ENCODE measurements around the gene GLIS2.

Gene GLIS2

GRCh38 chr16:4370151-4370550 lies 54.3 kb downstream of the GLIS2 start:
- ChIA-PET CTCF (interaction anchor here (0.9 to 2.4 kb wide), 7 partner anchors 11 to 35 kb away, joined by 3 to 7 read pairs (median 4); partner anchors contain the start of gene PAM16), POLR2A (no interaction called here)
- Histone ChIP-seq H3K4me3 (ENCODE audit: control insufficient read depth in 1 of 7, extremely low read depth in 1 of 7, insufficient read depth in 4 of 7, low read depth in 2 of 7, low read length in 6 of 7) (no peak overlapping the region), H3K36me3 (ENCODE audit: control insufficient read depth in 4 of 4, insufficient read depth in 4 of 4, low read length in 3 of 4) (peaks cover 0 to 25% (median 13%) of the 10 kb centered on the region in 4 experiments), H3K9me3 (ENCODE audit: control extremely low read depth in 1 of 5, control insufficient read depth in 4 of 5, insufficient read depth in 2 of 5, low read depth in 1 of 5, low read length in 4 of 5) (no peaks in the 10 kb centered on the region), H3K27me3 (replicated peaks in 2 of 5; ENCODE audit: control insufficient read depth in 4 of 5, insufficient read depth in 5 of 5, low read length in 4 of 5) (peaks cover 0 to 8% (median 0%) of the 10 kb centered on the region in 5 experiments), H3K4me1 (ENCODE audit: control extremely low read depth in 1 of 4, control insufficient read depth in 4 of 4, insufficient read depth in 4 of 4, low read length in 3 of 4) (peaks cover 0 to 15% (median 12%) of the 10 kb centered on the region in 4 experiments), H3K27ac (ENCODE audit: insufficient read depth in 1 of 2, low read depth in 1 of 2, low read length in 2 of 2, poor library complexity in 1 of 2, severe bottlenecking in 2 of 2) (no peak overlapping the region)
- WGBS (ENCODE audit: insufficient coverage) = 94% methylated on average over 3 of the region's 3 CpGs
- no peak for DNase-seq

GRCh38 chr16:4370570-4371356 lies 54.9 kb downstream of the GLIS2 start:
- Histone ChIP-seq H3K4me1 (ENCODE audit: control extremely low read depth in 1 of 4, control insufficient read depth in 4 of 4, insufficient read depth in 4 of 4, low read length in 3 of 4) (peaks cover 0 to 15% (median 12%) of the 10 kb centered on the region in 4 experiments), H3K36me3 (ENCODE audit: control insufficient read depth in 4 of 4, insufficient read depth in 4 of 4, low read length in 3 of 4) (peaks cover 0 to 19% (median 11%) of the 10 kb centered on the region in 4 experiments), H3K27ac (ENCODE audit: insufficient read depth in 1 of 2, low read depth in 1 of 2, low read length in 2 of 2, poor library complexity in 1 of 2, severe bottlenecking in 2 of 2) (no peak overlapping the region), H3K27me3 (replicated peaks in 2 of 5; ENCODE audit: control insufficient read depth in 4 of 5, insufficient read depth in 5 of 5, low read length in 4 of 5) (peaks cover 0 to 8% (median 0%) of the 10 kb centered on the region in 5 experiments), H3K9me3 (ENCODE audit: control extremely low read depth in 1 of 5, control insufficient read depth in 4 of 5, insufficient read depth in 2 of 5, low read depth in 1 of 5, low read length in 4 of 5) (no peaks in the 10 kb centered on the region), H3K4me3 (ENCODE audit: control insufficient read depth in 1 of 7, extremely low read depth in 1 of 7, insufficient read depth in 4 of 7, low read depth in 2 of 7, low read length in 6 of 7) (no peak overlapping the region)
- no peak for DNase-seq
- WGBS (ENCODE audit: insufficient coverage) = 95% methylated on average over 11 of the region's 14 CpGs
- CTCF ChIA-PET = interaction anchor here (0.9 to 2.4 kb wide), 7 partner anchors 11 to 32 kb away, joined by 3 to 7 read pairs (median 3); partner anchors contain the start of gene PAM16
- POLR2A ChIA-PET = no interaction called here

GRCh38 chr16:4371357-4372000 lies 55.6 kb downstream of the GLIS2 start, which contains the start of gene VASN:
TSS of gene VASN (plus strand) at chr16:4371848. CDS start at chr16:4380878, 9,030 bp downstream.
- H3K4me1 ChIP-seq (ENCODE audit: control extremely low read depth in 1 of 4, control insufficient read depth in 4 of 4, insufficient read depth in 4 of 4, low read length in 3 of 4) = peaks cover 0 to 15% (median 12%) of the 10 kb centered on the region in 4 experiments
- DNase-seq = peak; percentile 52 to 65 (median 63)
- 8% methylated on average over 41 of the region's 50 CpGs for WGBS (ENCODE audit: insufficient coverage)
- H3K4me3 ChIP-seq (ENCODE audit: control insufficient read depth in 1 of 7, extremely low read depth in 1 of 7, insufficient read depth in 4 of 7, low read depth in 2 of 7, low read length in 6 of 7) = peak within 1 kb of the TSS; percentile 24 to 68 (median 52)
- no peaks in the 10 kb centered on the region for H3K9me3 ChIP-seq (ENCODE audit: control extremely low read depth in 1 of 5, control insufficient read depth in 4 of 5, insufficient read depth in 2 of 5, low read depth in 1 of 5, low read length in 4 of 5)
- peaks cover 0 to 18% (median 12%) of the 10 kb centered on the region in 4 experiments for H3K36me3 ChIP-seq (ENCODE audit: control insufficient read depth in 4 of 4, insufficient read depth in 4 of 4, low read length in 3 of 4)
- H3K27me3 ChIP-seq (replicated peaks in 2 of 5; ENCODE audit: control insufficient read depth in 4 of 5, insufficient read depth in 5 of 5, low read length in 4 of 5) = peaks cover 0 to 8% (median 0%) of the 10 kb centered on the region in 5 experiments
- POLR2A ChIA-PET = interaction anchor here (0.5 kb wide), 1 partner anchor 71 kb away, joined by 3 read pairs; no protein-coding TSS in a partner anchor
- CTCF ChIA-PET = interaction anchor here (0.9 to 2.4 kb wide), 5 partner anchors 12 to 31 kb away, joined by 3 to 7 read pairs (median 4); no protein-coding TSS in a partner anchor
- H3K27ac ChIP-seq (ENCODE audit: insufficient read depth in 1 of 2, low read depth in 1 of 2, low read length in 2 of 2, poor library complexity in 1 of 2, severe bottlenecking in 2 of 2) = no peak within 1 kb of the TSS

GRCh38 chr16:4372001-4372577 lies 56.2 kb downstream of the GLIS2 start:
- CTCF ChIA-PET = interaction anchor here (2.3 kb wide), 1 partner anchor 31 kb away, joined by 10 read pairs; no protein-coding TSS in a partner anchor
- H3K9me3 ChIP-seq (ENCODE audit: control extremely low read depth in 1 of 5, control insufficient read depth in 4 of 5, insufficient read depth in 2 of 5, low read depth in 1 of 5, low read length in 4 of 5) = no peaks in the 10 kb centered on the region
- peaks cover 0 to 15% (median 12%) of the 10 kb centered on the region in 4 experiments for H3K4me1 ChIP-seq (ENCODE audit: control extremely low read depth in 1 of 4, control insufficient read depth in 4 of 4, insufficient read depth in 4 of 4, low read length in 3 of 4)
- peaks cover 0 to 20% (median 8%) of the 10 kb centered on the region in 4 experiments for H3K36me3 ChIP-seq (ENCODE audit: control insufficient read depth in 4 of 4, insufficient read depth in 4 of 4, low read length in 3 of 4)
- H3K4me3 ChIP-seq (ENCODE audit: control insufficient read depth in 1 of 7, extremely low read depth in 1 of 7, insufficient read depth in 4 of 7, low read depth in 2 of 7, low read length in 6 of 7) = peak overlapping the region; percentile 24 to 68 (median 52)
- 10% methylated on average over 23 of the region's 43 CpGs for WGBS (ENCODE audit: insufficient coverage)
- peak; percentile 18 to 54 (median 51) for DNase-seq
- no peak overlapping the region for H3K27ac ChIP-seq (ENCODE audit: insufficient read depth in 1 of 2, low read depth in 1 of 2, low read length in 2 of 2, poor library complexity in 1 of 2, severe bottlenecking in 2 of 2)
- POLR2A ChIA-PET = interaction anchor here (0.5 kb wide), 1 partner anchor 71 kb away, joined by 3 read pairs; no protein-coding TSS in a partner anchor
- H3K27me3 ChIP-seq (replicated peaks in 2 of 5; ENCODE audit: control insufficient read depth in 4 of 5, insufficient read depth in 5 of 5, low read length in 4 of 5) = peaks cover 0 to 8% (median 0%) of the 10 kb centered on the region in 5 experiments

- no peak overlapping the region for H3K27ac ChIP-seq (ENCODE audit: insufficient read depth in 1 of 2, low read depth in 1 of 2, low read length in 2 of 2, poor library complexity in 1 of 2, severe bottlenecking in 2 of 2)
- H3K9me3 ChIP-seq (ENCODE audit: control extremely low read depth in 1 of 5, control insufficient read depth in 4 of 5, insufficient read depth in 2 of 5, low read depth in 1 of 5, low read length in 4 of 5) = no peaks in the 10 kb centered on the region
- peak overlapping the region in 3 of 7 experiments; percentile 52 to 68 (median 60) for H3K4me3 ChIP-seq (ENCODE audit: control insufficient read depth in 1 of 7, extremely low read depth in 1 of 7, insufficient read depth in 4 of 7, low read depth in 2 of 7, low read length in 6 of 7)
- H3K36me3 ChIP-seq (ENCODE audit: control insufficient read depth in 4 of 4, insufficient read depth in 4 of 4, low read length in 3 of 4) = peaks cover 0 to 18% (median 4%) of the 10 kb centered on the region in 4 experiments
- ChIA-PET CTCF (interaction anchor here (1.0 to 2.3 kb wide), 2 partner anchors 30 to 31 kb away, joined by 3 to 10 read pairs; no protein-coding TSS in a partner anchor), POLR2A (no interaction called here)
- H3K4me1 ChIP-seq (ENCODE audit: control extremely low read depth in 1 of 4, control insufficient read depth in 4 of 4, insufficient read depth in 4 of 4, low read length in 3 of 4) = peaks cover 0 to 15% (median 12%) of the 10 kb centered on the region in 4 experiments
- no peak for DNase-seq
- 92% methylated on average over 5 of the region's 10 CpGs for WGBS (ENCODE audit: insufficient coverage)
- H3K27me3 ChIP-seq (replicated peaks in 2 of 5; ENCODE audit: control insufficient read depth in 4 of 5, insufficient read depth in 5 of 5, low read length in 4 of 5) = peaks cover 0 to 8% (median 0%) of the 10 kb centered on the region in 5 experiments
These were observed 56.9 kb downstream of the GLIS2 start for GRCh38 chr16:4372578-4373355.

GRCh38 chr16:4373356-4373908 lies 57.6 kb downstream of the GLIS2 start:
- Histone ChIP-seq H3K9me3 (ENCODE audit: control extremely low read depth in 1 of 5, control insufficient read depth in 4 of 5, insufficient read depth in 2 of 5, low read depth in 1 of 5, low read length in 4 of 5) (no peaks in the 10 kb centered on the region), H3K4me3 (ENCODE audit: control insufficient read depth in 1 of 7, extremely low read depth in 1 of 7, insufficient read depth in 4 of 7, low read depth in 2 of 7, low read length in 6 of 7) (no peak overlapping the region), H3K27me3 (replicated peaks in 2 of 5; ENCODE audit: control insufficient read depth in 4 of 5, insufficient read depth in 5 of 5, low read length in 4 of 5) (peaks cover 0 to 8% (median 0%) of the 10 kb centered on the region in 5 experiments), H3K36me3 (ENCODE audit: control insufficient read depth in 4 of 4, insufficient read depth in 4 of 4, low read length in 3 of 4) (peaks cover 0 to 18% (median 4%) of the 10 kb centered on the region in 4 experiments), H3K4me1 (ENCODE audit: control extremely low read depth in 1 of 4, control insufficient read depth in 4 of 4, insufficient read depth in 4 of 4, low read length in 3 of 4) (peaks cover 0 to 15% (median 12%) of the 10 kb centered on the region in 4 experiments), H3K27ac (ENCODE audit: insufficient read depth in 1 of 2, low read depth in 1 of 2, low read length in 2 of 2, poor library complexity in 1 of 2, severe bottlenecking in 2 of 2) (no peak overlapping the region)
- POLR2A ChIA-PET = no interaction called here
- CTCF ChIA-PET = interaction anchor here (1.0 to 2.3 kb wide), 2 partner anchors 29 to 31 kb away, joined by 3 to 10 read pairs; no protein-coding TSS in a partner anchor
- WGBS (ENCODE audit: insufficient coverage) = 81% methylated on average over 7 of the region's 9 CpGs
- DNase-seq = no peak
